ENCODE results near the gene TMEM181.
"Not testable (repeated sequence)": the region's sequence is repeated elsewhere in the genome, so short reads cannot be mapped to it uniquely, and the experiment has no call there.

The TMEM181 gene

GRCh38 chr6:158611039-158611438, 51.1 kb downstream of the TMEM181 start:
- no peak overlapping the region for H3K4me3 ChIP-seq (replicated peaks; ENCODE audit: low read depth, low read length)
- no peak for TF ChIP-seq CTCF (IDR thresholded peaks at IDR 0.05; ENCODE audit: low read depth, low read length, missing control alignments)
- no peak for DNase-seq (ENCODE audit: extremely low read depth, low read depth)

DNA sequence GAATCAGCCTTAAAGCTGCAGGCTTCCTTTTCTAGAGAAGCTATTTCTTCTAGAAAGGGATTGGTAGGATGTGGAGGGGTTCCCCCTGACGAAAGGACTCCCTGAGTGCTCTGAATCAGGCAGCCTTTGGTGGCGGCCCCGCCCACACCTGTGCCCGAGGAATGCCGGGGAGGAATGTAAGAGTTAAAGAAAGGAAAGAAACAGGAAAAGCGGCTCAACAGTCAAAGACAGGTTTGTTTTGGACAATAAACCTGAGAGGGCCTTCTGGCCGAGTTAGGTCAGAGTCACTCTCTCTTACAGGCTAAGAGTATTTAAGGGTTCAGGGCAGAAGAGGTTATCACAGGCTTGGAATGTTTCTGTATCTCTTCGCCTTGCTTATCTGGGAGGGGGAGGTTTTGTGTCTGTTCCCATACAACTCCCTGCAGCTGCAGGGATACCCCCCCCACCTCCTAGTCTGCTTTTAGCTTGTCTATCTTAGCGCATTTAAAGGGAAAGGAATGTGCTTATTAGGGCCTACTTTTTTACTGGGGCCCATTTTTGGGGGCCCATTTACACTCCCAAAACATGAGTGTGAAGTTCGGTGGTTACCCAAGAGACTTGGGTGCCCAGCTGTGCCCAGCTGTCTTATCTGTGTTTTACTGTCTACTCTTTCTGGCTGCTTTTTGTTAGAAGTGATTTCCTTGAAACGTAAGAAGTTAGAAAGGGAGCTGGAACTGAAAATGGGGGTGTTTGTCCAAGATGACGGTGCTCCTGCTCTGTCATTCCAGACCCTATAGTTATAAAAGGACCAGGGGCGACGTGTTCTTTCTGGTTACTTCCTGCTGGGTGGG, 51.9 kb downstream of the TMEM181 start:
- H3K4me3 ChIP-seq (replicated peaks; ENCODE audit: low read depth, low read length) = no peak overlapping the region
- DNase-seq (ENCODE audit: extremely low read depth, low read depth) = no peak

DNA sequence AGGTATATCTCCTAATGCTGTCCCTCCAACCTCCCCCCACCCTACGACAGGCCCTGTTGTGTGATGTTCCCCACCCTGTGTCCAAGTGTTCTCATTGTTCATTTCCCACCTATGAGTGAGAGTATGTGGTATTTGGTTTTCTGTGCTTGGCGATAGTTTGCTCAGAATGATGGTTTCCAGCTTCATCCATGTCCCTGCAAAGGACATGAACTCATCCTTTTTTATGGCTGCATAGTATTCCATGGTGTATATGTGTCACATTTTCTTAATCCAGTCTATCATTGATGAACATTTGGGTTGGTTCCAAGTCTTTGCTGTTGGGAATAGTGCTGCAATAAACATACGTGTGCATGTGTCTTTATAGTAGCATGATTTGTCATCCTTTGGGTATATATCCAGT, 54.7 kb downstream of the TMEM181 start:
- H3K4me3 ChIP-seq (replicated peaks; ENCODE audit: low read depth, low read length); DNase-seq (ENCODE audit: extremely low read depth, low read depth): not testable (repeated sequence)

More for the DNA sequence above, 51.9 kb downstream of the TMEM181 start:
- TF ChIP-seq CTCF (IDR thresholded peaks at IDR 0.05; ENCODE audit: low read depth, low read length, missing control alignments) = no peak

DNA sequence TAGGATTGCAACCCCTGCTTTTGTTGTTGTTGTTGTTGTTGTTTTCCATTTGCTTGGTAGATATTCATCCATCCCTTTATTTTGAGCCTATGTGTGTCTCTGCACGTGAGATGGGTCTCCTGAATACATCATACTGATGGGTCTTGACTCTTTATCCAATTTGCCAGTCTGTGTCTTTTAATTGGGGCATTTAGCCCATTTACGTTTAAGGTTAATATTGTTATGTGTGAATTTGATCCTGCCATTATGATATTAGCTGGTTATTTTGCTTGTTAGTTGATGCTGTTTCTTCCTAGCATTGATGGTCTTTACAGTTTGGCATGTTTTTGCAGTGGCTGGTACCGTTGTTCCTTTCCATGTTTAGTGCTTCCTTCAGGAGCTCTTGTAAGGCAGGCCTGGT, 58.4 kb downstream of the TMEM181 start:
- DNase-seq (ENCODE audit: extremely low read depth, low read depth); H3K4me3 ChIP-seq (replicated peaks; ENCODE audit: low read depth, low read length): not testable (repeated sequence)

- no peak for DNase-seq (ENCODE audit: extremely low read depth, low read depth)
- TF ChIP-seq CTCF (IDR thresholded peaks at IDR 0.05; ENCODE audit: low read depth, low read length, missing control alignments) = no peak
- H3K4me3 ChIP-seq (replicated peaks; ENCODE audit: low read depth, low read length) = no peak overlapping the region
Observed at GRCh38 chr6:158619922-158620801, 60.3 kb downstream of the TMEM181 start.

- H3K4me3 ChIP-seq (replicated peaks; ENCODE audit: low read depth, low read length) = no peak overlapping the region
- DNase-seq (ENCODE audit: extremely low read depth, low read depth) = no peak
- no peak for TF ChIP-seq CTCF (IDR thresholded peaks at IDR 0.05; ENCODE audit: low read depth, low read length, missing control alignments)
Observed at GRCh38 chr6:158620963-158621693, 61.2 kb downstream of the TMEM181 start.

DNA sequence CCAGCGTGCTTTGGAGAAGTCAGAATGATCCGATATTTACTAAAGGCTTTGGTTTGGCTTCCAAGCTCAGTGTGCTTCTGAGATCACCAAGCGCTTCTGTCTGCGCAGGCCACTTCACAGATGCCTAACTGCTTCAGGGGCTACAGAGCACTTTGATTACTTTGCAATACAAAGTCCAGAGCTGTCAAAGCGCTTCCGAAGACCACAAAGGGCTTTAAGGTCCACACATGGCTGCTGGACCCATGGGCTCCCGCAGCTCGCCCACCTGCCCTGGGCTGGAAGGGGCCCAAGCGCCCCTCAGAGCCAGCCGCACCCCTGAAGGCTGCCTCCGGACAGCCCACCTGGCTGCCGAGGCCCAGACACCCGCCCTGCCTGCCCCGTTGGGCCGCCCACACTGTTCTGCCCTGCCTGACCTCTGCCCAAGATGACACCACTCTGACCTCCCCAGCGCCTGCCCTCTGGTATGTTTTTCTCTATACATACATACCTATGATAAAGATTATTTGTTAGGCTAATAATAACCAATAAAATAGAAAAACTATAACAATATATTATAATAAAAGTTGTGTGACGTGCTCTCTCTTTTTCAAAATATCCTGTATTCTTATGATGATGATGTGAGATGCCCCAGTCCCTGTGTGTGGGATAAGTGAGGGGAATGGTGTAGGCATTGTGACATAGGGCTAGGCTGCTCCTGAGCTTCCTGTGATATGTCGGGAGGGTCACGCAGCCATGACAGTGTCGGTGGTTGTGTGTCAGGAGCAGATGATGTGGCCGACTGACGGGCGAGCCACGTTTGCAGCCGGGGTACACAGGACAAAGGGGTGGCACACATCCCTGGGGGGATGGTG, 62.0 kb downstream of the TMEM181 start:
- no peak overlapping the region for H3K4me3 ChIP-seq (replicated peaks; ENCODE audit: low read depth, low read length)
- DNase-seq (ENCODE audit: extremely low read depth, low read depth) = no peak
- no peak for TF ChIP-seq CTCF (IDR thresholded peaks at IDR 0.05; ENCODE audit: low read depth, low read length, missing control alignments)
